HG02642 (cell line): ENCODE data around the gene PCDHGA1.
A peak's percentile ranks its signal among the peaks of the same experiment; 100 is the strongest.

ENCODE experiments used
- ATAC-seq: cut with Tn5 transposase; IDR thresholded peaks from one replicate; pipeline ENCODE4 v1.9.1; 2021; ENCODE audit warnings: mild to moderate bottlenecking; ENCODE audit not compliant: unreplicated experiment, poor library complexity

The PCDHGA1 gene

GRCh38 chr5:141488591-141489561, 158.6 kb downstream of the PCDHGA1 start, which contains the start of gene PCDHGC5:
PCDHGC5 (plus strand) TSS chr5:141489081; CDS start chr5:141489241, 160 bp downstream.
- ATAC-seq: no peak

DNA sequence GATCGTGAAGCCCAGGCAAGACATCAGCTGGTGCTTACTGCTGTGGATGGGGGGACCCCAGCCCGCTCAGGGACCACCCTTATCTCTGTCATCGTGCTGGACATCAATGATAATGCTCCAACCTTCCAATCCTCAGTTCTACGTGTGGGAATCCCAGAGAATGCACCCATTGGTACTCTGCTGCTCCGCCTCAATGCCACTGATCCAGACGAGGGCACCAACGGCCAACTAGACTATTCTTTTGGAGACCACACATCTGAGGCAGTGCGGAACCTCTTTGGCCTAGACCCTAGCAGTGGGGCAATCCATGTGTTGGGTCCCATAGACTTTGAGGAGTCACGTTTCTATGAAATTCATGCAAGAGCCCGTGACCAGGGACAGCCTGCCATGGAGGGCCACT, 159.5 kb downstream of the PCDHGA1 start:
- ATAC-seq: no peak

GRCh38 chr5:141490271-141490670, 160.0 kb downstream of the PCDHGA1 start:
- ATAC-seq: no peak

- no peak for ATAC-seq
Measured at GRCh38 chr5:141490771-141491170, 160.5 kb downstream of the PCDHGA1 start.

DNA sequence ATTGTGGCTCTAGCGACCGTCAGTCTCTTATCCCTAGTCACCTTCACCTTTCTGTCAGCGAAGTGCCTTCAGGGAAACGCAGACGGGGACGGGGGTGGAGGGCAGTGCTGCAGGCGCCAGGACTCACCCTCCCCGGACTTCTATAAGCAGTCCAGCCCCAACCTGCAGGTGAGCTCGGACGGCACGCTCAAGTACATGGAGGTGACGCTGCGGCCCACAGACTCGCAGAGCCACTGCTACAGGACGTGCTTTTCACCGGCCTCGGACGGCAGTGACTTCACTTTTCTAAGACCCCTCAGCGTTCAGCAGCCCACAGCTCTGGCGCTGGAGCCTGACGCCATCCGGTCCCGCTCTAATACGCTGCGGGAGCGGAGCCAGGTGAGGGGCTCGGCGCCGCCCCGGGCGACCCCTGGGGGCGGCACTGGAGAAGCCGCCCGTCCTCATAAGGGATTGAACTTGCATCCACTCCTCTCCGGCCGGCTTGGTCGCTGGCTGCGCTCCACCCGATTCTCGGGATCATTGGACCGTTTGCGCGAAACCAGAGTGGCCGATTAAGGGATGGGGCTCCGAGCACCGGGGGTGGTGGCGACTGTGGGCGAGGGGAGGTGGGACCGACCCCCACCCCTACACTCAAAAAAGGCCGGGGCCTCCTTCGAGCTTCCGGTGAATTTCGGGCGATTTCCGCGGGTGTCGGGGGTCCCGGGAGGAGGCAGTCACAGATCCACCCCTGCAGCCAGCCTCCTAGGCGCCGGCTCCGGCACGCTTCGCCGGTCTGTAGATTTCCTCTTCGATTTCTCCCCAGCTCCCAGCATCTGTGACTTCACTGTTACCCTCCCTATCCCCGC, 161.2 kb downstream of the PCDHGA1 start:
- peak; percentile 27 for ATAC-seq

GRCh38 chr5:141492168-141492885, 162.0 kb downstream of the PCDHGA1 start:
- peak; percentile 61 for ATAC-seq

GRCh38 chr5:141493500-141494422, 163.4 kb downstream of the PCDHGA1 start:
- ATAC-seq: no peak

DNA sequence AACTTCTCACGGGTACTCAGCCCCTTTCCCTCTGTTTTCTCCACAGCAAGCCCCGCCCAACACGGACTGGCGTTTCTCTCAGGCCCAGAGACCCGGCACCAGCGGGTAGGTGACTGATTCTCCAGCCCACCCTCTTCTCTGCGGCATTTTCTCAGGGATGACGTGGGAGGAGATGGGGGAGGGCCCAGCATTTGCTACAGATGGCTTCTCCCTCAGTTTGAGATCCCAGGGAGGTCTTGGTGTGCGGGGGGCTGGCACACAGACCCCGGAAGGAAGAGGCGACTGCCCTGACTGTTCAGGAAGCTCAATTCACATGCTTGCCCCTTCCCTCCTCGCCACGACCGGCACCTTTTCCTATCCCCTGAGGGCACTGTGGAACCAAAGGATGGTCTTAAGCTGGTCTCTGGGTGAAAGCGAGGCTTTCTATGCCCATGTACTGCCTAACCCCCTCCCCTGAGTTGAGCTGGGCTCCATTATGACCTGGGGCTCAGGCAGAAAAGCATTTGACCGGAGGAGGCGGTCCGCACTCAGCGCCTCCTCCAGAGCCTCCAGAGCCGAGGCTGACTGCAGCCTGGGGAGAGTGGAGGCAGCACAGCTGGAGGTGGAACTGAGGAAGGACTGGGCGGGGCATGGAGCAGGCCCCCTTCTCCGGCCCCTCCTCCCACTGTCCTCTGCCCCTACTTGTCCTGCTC, 164.6 kb downstream of the PCDHGA1 start:
- no peak for ATAC-seq

DNA sequence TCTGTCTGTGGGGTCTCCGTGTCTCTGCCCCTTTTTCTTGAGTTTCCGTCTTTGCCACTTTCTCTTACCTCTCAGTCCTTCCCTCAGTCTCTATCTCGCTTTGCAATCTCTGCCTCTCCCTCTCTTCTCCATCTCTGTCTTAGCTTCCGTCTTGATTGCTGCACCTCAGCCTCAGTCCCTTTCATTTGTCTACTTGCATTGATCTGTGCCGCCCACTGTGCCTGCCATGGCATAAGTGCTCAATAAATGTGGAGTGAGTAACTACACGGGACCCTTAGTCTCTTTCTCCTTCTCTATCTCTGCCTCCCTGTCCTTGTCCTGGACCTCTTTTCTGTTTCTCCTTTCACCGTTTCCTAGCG, 165.1 kb downstream of the PCDHGA1 start:
- no peak for ATAC-seq

DNA sequence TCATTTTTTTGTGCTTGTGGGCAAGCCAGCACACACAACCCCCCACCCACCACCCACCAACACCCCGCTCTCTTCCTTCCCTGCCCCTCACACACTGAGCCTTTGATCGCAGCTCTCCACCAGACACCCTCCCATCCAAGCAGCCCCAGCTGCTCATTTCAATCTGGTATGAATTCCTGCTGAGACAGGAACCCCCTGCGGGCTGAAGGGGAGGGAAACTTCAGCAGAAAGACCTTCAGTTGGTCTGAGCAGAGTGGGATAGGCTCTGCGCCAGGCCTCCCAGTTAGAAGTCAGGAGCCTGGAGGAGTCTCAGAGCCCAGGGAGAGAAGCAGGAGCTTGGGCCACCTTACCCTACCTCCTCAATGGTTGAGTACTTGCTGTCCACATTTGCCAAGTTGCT, 165.7 kb downstream of the PCDHGA1 start:
- no peak for ATAC-seq

DNA sequence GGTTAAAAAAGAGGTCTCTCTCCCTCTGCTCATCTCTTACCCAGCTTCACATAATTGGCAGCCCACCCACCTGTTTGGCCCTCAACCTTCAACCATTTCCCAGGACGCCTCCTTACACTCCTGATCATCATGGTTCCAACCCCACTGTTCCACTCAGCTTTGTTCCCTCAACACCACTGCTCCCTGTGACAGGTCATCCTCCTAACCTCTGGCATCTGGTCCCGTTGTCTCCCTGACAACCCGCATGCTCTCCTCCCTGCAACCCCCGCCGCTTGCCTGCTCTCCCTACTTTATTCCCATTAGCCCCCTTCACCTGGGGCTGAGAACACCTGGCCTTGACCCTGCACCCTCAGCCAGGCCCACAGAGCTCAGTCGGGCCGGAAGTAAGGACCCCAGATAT, 171.4 kb downstream of the PCDHGA1 start:
- no peak for ATAC-seq

DNA sequence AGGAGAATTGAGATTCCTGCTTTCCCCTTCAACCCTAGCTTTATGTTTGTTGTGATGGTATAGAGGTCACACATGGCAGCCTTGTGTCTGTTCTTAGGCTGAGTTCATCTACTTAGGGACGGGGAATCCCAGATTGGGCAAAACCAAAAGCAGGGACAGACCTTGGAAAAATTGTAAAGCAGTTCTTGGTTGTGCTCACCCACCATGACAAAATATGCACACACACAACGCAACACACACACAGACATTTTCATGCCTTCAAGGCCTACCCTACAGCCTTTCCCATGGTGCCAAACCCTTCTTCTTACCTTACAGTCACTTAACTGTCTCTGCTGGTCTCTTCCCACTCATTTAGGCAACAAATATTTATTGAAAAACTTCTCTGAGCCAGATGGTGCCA, 173.4 kb downstream of the PCDHGA1 start:
- no peak for ATAC-seq

GRCh38 chr5:141504216-141504615, 173.9 kb downstream of the PCDHGA1 start:
- ATAC-seq: no peak

DNA sequence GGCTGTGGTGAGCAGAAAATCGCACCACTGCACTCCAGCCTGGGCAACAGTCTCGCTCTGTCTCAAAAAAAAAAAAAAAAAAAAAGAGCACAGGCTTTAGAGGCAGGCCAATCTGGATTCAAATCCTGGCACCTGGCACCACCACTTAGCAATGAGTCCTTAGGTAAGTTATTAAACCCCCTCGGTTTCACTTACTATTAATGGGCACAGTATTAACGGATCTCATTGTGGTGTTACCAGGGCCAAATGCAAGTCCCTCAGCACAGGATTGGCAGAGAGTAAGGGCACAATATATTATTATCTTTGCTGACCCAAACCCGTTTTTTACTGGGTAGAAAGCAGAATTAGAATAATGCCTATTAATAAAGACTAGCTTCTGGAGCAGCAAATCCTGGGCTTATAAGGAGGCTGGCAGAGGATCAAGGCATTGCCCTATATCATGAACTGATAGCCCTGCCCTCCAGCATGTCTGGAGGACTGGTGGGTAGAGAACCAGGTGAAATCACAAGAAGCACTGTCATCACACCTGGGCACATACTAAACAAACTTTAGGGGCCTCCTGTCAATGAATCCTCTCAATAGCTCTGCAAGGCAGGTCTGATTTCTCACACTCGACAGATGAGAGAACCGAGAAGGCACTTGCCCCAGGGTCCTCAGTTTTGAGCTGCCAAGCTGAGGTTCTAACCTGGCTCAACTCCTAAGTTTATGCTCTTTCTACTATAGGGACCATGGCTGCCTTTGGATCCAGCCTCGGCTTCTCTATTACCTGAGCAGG, 176.3 kb downstream of the PCDHGA1 start:
- ATAC-seq: no peak

- ATAC-seq: peak; percentile 32
Measured at GRCh38 chr5:141507387-141508091, 177.2 kb downstream of the PCDHGA1 start.

- no peak for ATAC-seq
Measured at GRCh38 chr5:141508440-141508797, 178.1 kb downstream of the PCDHGA1 start.

- no peak for ATAC-seq
Measured at GRCh38 chr5:141508798-141509611, 178.7 kb downstream of the PCDHGA1 start.
